GM19035 (cell line): ENCODE data around the gene VAT1L.
"Not testable (repeated sequence)": the region's sequence is repeated elsewhere in the genome, so short reads cannot be mapped to it uniquely, and the experiment has no call there.

Experiments
- ATAC-seq: cut with Tn5 transposase; IDR thresholded peaks from one replicate; pipeline ENCODE4 v1.9.1; 2021; ENCODE audit not compliant: unreplicated experiment

VAT1L gene

GRCh38 chr16:77947590-77947989 is 159.2 kb downstream of the VAT1L start:
- not testable (repeated sequence) for ATAC-seq

DNA sequence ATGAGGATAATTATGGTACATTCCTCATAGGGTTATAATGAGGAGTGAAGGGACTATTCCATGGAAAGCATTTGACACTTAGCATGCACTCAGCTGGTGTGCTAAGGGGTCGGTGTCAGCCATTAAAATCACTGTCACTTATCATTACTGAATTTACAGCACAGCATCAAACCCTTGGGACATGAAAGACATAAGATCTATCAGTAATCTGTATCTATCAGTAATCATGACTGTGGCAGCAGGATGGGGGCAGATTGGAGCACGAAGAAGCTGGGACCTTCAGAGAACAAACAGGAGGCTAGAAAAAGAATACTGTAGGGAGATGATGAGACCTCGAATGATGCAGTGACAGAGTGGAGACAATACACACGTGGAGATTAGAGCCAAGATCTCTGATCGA is 160.5 kb downstream of the VAT1L start:
- ATAC-seq: no peak

DNA sequence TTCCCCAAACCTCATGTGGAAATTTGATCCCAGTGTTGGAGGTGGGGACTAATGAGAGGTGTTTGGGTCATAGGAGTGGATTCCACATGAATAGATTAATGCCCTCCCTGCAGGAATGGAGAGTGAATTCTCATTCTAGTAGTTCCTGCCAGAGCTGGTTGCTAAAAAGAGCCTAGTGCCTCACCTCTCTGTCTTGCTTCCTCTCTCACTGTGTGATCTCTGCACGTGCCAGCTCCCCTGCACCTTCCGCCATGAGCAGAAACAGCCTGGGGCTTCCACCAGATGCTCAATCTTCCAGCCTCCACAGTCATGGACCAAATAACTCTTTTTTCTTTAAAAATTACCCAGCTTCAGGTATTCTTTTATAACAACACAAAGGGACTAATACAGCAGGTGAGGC is 161.1 kb downstream of the VAT1L start:
- ATAC-seq: no peak

DNA sequence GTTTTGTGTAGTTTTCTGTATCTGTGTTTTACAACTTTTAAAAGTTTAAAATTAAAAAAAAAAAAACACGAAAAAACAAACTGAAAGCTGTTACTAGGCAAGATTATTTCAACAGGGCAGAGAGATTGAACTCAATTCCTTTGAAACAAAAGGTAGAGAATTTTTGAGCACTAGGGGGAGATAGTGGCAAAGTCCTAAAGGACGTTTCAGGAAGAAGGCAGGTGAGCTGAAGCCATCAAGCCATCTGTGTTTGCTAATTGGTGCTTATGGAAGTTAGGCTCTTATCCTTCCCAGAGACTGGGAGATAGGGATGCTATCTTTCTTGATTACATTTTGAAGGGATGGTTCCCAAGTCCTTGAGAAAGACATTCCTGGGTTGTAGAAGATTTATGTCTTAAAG is 163.4 kb downstream of the VAT1L start:
- ATAC-seq: no peak

DNA sequence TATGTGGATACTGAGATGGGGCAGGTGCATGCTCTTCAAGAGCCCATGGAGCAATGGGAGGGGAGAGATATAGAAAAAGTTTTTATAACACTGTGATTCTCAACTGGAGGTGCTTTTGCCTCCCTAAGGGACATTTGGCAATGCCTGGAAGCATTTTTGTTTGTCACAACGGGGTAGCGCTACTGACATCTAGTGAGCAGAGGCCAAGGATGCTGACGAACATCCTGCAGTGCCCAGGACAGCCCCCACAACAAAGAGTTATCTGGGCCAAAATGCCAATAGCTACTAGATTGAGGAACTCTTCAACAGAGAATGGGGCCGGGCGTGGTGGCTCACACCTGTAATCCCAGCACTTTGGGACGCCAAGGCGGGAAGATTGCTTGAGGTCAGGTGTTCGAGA is 166.8 kb downstream of the VAT1L start:
- no peak for ATAC-seq

GRCh38 chr16:77956231-77956630 is 167.9 kb downstream of the VAT1L start:
- no peak for ATAC-seq

GRCh38 chr16:77960766-77961165 is 172.4 kb downstream of the VAT1L start:
- ATAC-seq: no peak

DNA sequence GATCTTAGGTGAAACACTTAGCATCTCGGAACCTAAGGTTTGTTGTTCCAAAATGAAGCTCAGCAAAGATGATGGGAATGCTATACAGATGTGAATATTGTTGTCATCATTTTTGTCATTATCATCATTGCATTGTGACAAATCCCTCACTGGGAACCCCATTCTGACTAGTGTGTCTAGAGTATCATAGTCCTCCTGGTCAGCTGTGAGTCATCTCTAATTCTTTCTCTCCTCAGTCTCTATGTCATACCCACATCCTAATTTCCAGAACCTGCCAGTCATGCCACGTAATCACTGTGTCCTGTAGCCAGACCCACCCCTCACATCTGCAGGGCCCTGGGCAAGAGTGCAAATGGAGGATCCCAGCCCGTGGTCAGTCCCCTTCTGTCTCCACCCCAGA is 173.4 kb downstream of the VAT1L start:
- no peak for ATAC-seq

DNA sequence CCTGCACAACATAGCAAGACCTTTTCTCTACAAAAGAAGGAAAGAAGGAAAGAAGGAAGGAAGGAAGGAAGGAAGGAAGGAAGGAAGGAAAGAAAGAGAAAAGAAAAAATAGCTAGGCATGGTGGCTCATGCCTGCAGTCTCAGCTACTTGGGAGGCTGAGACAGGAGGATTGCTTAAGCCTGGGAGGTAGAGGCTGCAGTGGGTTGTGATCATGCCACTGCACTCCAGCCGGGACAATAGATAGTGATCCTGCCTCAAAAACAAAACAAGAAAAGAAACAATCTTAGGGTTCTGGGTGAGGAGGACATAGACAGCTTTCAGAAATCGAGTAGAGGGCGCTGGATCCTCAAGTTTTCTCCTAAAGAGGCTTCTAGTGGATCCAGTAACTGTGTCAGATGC is 174.3 kb downstream of the VAT1L start:
- no peak for ATAC-seq

DNA sequence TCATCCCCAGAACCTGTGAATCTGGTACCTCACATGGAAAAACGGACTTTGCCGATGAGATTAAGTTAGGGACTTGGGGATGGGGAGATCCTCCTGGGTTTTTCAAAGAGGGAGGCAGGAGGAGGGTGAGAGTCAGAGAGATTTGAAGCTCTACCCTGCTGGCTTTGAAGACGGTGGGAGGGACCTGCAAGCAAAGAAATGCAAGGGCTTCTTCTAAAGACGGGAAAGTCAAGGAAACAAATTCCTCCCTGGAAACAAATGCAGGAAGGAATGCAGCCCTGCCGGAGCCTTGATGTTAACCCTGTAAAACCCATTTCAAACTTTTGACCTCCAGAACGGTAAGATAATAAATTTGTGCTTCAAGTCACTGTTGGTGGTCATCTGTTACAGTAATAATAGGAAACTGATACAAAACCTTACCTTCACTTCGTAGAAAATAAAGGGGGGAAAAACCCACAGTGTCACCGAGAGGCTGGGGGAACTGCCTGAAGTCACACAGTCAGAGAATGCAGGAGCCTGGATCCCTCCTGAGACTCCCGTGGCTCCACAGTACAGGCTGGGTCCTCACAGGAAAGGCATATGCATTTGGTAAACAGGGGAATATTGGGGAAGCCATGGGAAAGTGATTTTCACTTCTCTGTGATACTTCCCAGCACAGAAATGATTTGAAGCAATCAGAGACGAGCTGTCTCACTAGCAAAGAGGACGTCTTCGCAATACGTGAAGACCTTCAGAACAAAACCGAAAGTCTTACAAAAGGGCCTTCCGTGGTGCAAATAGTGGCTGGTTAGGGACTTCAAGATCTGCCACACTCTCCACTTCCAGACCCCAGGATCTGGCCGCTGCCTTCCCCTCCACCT is 175.1 kb downstream of the VAT1L start:
- ATAC-seq: peak; percentile 84

DNA sequence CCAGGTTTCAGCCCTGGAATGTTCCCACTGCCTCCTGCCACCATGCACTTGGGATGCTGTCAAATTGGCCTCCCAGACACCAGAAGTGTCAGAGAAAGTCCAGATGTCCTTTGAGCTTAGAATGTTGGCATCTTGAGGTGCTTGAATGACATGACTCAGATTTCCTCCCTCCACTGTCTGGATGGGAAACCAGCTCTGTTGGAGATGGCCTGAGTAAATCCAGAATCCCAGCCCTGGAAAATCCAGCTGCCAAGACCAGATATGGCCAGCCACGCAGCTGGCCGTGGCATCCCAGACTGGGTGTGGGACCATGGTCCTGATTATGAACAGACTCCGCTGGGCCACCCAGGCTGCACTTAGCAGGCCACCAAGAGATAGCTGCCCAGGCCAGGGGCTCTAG is 177.0 kb downstream of the VAT1L start:
- ATAC-seq: no peak

- ATAC-seq: no peak
These were observed 178.9 kb downstream of the VAT1L start for GRCh38 chr16:77967054-77967904.

DNA sequence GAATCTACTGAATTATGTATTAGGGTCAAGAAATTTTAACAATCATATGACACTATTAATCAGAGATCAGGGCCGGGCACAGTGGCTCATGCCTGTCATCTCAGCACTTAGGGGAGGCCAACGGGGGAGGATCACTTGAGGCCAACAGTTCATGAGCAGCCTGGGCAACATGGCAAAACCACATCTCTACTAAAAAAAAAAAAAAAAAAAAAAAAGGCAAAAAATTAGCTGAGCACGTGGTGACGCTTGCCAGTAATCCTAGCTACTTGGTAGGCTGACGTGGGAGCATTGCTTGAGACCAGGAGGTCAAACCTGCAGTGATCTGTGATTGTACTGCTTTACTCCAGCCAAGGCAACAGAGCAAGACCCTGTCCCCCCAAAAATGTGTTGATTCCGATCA is 181.5 kb downstream of the VAT1L start:
- no peak for ATAC-seq

DNA sequence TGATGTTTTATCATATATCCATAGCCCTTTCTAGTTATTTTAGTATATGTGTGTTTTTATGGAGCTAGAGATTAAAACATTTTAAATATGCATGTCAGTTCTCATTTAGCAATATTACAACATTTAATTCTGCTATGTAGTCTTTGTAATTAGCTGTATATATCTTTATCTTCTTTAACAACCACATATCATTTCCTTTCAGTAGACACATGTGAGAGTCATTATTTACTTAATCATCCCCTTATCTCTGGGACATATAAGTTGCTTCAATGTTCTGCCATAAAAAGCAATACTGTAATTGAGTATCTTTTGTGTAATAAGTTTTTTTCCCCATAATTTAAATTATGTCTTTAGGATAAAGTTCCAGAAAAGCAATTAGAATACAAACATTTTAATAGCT is 182.0 kb downstream of the VAT1L start:
- no peak for ATAC-seq

GRCh38 chr16:77971306-77972061 is 183.1 kb downstream of the VAT1L start:
- ATAC-seq: no peak

GRCh38 chr16:77972062-77972392 is 183.7 kb downstream of the VAT1L start:
- ATAC-seq: no peak

- no peak for ATAC-seq
These were observed 186.5 kb downstream of the VAT1L start for GRCh38 chr16:77974883-77975282.

DNA sequence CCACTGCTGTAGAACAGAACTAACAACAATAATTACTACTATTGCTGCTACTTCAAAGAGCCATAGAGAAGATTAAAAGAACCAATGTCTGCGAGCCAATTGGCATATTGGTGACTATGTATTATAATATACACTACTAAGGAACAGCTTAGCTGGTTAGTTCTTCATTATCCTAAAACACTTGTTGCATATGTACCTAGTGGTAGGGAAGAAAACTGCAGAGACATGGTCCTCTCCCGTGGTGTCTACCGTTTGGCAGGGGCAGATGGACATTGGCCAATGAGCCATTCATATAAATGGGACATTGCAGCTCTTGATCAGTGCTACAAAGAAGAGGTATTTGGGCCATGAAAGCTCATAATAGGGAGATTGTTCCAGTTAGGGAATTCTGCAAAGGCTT is 187.6 kb downstream of the VAT1L start:
- no peak for ATAC-seq

DNA sequence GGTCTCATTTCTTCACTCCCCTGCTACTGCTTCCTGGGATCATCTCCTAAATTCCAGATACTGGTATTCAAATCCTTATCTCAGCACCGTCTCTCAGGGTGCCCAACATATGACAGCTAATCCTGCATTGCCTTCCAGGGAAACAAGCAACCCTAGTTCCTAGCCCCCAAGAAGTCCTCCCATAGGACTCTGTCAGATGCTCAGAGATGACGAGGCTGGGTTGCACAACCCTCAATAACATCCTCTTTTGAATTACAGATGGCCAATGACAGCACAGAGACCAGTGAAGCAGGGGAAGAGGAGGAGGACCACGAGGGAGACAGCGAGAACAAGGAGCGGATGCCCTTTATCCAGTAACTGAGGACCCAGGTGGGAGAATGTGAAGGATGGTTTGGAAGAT is 189.0 kb downstream of the VAT1L start:
- ATAC-seq: no peak

DNA sequence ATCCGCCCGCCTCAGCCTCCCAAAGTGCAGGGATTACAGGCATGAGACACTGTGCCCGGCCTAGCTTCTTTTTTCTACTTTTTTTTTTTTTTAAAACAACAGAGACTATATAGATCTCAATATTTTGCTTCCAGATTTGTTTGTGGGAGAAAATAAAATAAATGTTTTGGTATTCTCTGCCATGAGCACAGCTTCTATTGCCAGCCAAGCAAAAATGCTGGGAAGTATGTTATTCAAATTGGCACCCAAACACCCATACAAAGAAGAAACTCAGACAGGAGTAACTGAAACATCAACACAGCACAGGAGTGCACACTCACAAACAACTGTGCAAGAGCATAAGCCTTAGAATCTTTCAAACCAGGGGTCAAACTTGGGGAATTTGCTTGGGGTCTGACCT is 196.7 kb downstream of the VAT1L start:
- ATAC-seq: no peak

DNA sequence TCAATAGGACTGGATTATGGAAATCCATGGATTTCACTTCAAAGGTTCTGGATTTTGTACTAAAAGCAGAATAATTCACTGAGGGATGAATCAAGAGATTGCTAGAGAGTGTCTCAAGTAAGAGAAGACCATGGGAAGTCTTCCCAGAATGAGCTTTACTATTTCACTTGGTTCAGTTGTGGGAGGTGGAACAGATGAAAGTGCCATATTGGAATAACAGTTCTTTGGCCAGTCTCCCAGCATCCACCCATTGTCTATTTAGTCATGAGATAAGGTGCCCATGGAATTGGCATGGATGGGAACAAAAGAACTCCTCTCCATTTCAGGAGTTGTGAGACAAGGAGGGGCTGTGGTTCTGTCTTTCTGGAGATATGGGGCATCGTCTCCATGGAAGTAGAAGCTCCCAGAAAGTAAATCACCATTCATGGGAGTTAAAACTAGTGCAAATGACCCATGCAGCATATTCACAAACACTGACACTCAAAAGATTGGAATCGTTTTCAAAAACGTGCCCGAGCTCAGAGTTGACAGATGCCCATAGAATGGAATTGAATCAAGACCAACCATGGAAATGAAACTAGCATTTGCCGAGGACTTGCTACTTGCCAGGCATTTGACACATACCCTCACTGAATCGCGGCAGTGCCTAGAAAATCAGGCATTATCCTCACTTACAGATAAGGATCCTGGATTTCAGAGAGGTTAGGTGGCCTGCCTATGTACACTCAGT is 197.8 kb downstream of the VAT1L start:
- ATAC-seq: no peak
